Activated naive CD4-positive, alpha-beta T cell treated with anti-CD3 and anti-CD28 coated beads, Interleukin-2, amount 50 U/mL, for 16 hours (primary cell): ENCODE data around the gene SLC35B2.

ENCODE experiments used
- DNase-seq: peaks from one replicate; pipeline ENCODE4 v3.0.0-alpha.2; 2020

SLC35B2 gene

GRCh38 chr6:44251576-44252524 lies 5.5 kb downstream of the SLC35B2 start:
- no peak for DNase-seq

GRCh38 chr6:44250718-44251123 lies 6.6 kb downstream of the SLC35B2 start:
- no peak for DNase-seq

GRCh38 chr6:44250067-44250717 lies 7.1 kb downstream of the SLC35B2 start:
- DNase-seq: no peak

GRCh38 chr6:44249082-44249748 lies 8.1 kb downstream of the SLC35B2 start:
- no peak for DNase-seq

DNA sequence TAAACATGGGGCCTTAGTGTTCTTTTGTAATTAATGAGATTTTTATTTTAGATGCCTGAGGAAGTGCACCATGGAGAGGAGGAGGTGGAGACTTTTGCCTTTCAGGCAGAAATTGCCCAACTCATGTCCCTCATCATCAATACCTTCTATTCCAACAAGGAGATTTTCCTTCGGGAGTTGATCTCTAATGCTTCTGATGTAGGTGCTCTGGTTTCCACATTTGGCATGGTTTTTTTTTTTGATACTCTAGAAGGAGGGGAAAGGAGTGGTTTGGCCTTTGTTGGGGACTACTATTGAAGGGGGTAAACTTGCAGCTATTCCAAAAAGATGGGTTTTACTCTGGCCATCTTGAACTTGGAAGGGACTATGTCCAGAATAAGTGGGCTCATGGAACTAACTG lies 8.7 kb downstream of the SLC35B2 start:
- DNase-seq: no peak

GRCh38 chr6:44247338-44248302 lies 9.7 kb downstream of the SLC35B2 start:
- DNase-seq: peak; percentile 89

- DNase-seq: peak; percentile 96
These were observed 10.5 kb downstream of the SLC35B2 start, which contains the start of gene HSP90AB1 for GRCh38 chr6:44246663-44247337. HSP90AB1 (plus strand) TSS chr6:44247101; CDS start chr6:44248630, 1,529 bp downstream.

GRCh38 chr6:44245912-44246662 lies 11.2 kb downstream of the SLC35B2 start:
- peak; percentile 89 for DNase-seq

GRCh38 chr6:44245391-44245911 lies 11.9 kb downstream of the SLC35B2 start:
- no peak for DNase-seq

- DNase-seq: no peak
These were observed 14.0 kb downstream of the SLC35B2 start for GRCh38 chr6:44243345-44243744.

DNA sequence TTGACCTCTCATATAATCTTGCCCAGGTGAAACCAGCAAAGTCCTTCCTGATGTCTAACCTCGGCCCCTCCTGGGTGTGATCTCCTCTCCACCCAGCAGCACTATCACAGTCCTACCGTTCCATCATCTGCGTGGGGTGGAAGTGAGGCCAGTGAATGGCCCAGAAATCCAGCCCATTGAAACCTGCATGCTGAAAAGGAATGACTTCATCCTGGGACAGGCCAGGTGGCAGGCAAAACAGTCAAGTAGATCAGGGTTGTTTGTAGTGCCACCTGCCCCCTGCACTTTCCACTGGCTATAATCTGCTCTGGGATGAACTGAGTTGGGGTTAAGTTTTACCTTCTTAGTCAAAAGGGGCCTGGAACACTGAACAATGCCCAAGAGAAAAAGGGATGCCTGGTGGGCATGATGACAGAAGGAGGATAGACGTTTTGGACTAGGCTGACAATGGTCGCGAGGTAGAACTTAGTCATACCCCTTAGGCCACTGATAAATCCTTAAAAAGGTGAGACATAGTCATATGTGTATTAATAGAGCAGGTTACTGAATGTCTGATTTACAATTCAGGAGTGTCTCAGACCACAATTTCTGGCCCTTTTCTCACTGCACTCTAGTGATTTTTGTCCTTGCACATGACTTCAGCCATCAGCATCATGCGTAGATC lies 18.5 kb downstream of the SLC35B2 start:
- DNase-seq: no peak

DNA sequence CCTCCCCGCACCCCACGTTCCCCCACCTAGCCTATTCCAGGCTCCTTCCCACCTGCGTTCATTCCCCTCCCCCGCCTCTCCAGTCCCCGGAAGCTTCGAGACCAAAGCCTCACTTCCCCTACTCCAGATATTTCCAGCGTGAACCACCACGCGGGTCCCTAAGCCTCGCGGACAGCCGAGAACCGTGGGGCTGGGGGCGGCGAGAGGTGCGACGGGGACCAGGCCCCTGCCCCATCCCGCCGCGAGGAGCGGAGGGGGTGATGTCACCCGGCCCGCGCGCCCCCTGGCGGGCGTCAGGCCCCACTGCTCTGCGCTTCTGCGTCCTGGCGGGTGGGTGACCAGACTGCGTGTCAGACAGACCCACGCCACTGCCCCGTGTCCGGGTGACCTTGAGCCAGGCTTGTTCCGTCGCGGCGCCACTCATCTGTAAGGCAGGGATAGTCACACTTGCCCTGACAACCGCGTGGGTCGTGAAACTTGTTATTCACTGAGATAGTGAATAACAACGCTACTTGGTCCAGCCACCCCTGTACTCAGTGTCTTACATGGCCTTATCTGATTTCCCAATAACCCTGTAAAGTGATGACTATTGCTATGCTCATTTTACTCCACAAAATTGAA lies 19.4 kb downstream of the SLC35B2 start:
- DNase-seq: peak; percentile 80

DNA sequence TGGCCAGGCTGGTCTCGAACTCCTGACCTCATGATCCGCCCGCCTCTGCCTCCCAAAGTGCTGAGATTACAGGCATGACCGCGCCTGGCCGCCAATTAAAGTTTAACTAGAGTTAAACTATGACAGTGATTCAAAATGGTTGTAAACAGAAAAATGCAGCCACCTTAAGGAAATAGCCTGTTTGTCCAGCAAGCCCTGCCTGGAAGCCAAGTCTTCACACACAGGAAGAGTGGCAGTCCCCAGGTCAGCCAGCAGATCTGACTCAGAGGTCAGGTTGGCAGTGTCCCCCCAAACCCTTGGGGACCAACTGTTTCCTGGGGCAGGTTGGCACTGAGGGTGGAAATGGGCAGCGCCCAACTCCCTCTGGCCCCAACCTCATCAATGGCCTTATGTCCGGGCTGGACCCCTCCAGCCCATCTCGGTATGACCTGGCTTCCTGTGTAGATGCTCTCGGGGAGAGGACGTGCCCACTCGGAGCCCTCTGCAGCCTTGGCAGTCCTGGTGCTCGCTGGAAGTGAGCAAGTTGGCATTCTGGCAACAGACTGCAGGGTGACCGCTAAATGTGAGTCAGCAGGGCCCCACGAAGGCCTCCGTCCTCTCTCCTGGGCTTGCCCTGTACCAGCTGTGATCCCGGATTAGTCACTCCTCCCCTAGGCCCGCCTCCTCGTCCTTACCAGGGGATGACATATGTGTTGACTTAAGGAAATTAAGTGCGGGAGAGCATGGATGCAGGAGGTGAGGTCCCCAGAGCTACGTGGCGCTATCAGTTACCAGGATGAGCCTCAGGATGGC lies 20.1 kb downstream of the SLC35B2 start:
- peak; percentile 51 for DNase-seq

- no peak for DNase-seq
These were observed 21.3 kb downstream of the SLC35B2 start for GRCh38 chr6:44235891-44236516.

- DNase-seq: no peak
These were observed 22.1 kb downstream of the SLC35B2 start for GRCh38 chr6:44235269-44235668.

GRCh38 chr6:44234101-44235025 lies 23.0 kb downstream of the SLC35B2 start:
- no peak for DNase-seq

DNA sequence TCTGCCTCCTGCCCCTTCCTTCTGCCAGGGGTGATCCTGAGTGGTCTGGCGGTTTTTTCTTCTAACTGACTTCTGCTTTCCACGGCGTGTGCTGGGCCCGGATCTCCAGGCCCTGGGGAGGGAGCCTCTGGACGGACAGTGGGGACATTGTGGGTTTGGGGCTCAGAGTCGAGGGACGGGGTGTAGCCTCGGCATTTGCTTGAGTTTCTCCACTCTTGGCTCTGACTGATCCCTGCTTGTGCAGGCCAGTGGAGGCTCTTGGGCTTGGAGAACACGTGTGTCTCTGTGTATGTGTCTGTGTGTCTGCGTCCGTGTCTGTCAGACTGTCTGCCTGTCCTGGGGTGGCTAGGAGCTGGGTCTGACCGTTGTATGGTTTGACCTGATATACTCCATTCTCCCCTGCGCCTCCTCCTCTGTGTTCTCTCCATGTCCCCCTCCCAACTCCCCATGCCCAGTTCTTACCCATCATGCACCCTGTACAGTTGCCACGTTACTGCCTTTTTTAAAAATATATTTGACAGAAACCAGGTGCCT lies 23.7 kb downstream of the SLC35B2 start:
- no peak for DNase-seq
